K562 (cell line): ENCODE data around the gene HPD. TPM values are rescaled to one million over a fixed set of nuclear protein-coding genes. Genes with fewer than 3 reads are reported as not detected.

Source experiments
- AFF4 ChIP-seq: sonication (generic); formaldehyde crosslinking; IDR thresholded peaks from 2 replicates; pipeline ENCODE4 v1.8.0; 2023; ENCODE audit warnings: mild to moderate bottlenecking, missing genetic modification reagents
- CEBPZ ChIP-seq: fragments of 150-350 bp; IDR thresholded peaks from 2 replicates; pipeline ENCODE4 v1.6.1; 2014; ENCODE audit warnings: low read depth, mild to moderate bottlenecking, low read length, borderline replicate concordance
- CHCHD3 ChIP-seq: fragments of 250-450 bp; sonication (Bioruptor Pico); IDR thresholded peaks from 2 replicates; pipeline ENCODE4 v2.1.2; 2022; ENCODE audit warnings: mild to moderate bottlenecking
- CTBP1 ChIP-seq: fragments of 450-650 bp; IDR thresholded peaks from 2 replicates; pipeline ENCODE4 v1.6.1; 2016; ENCODE audit warnings: borderline replicate concordance
- ESRRA ChIP-seq: fragments of 450-650 bp; IDR thresholded peaks from 2 replicates; pipeline ENCODE4 v1.6.1; 2014; ENCODE audit warnings: low read depth, mild to moderate bottlenecking, moderate library complexity, borderline replicate concordance
- ETV1 ChIP-seq: fragments of 450-650 bp; conservative IDR thresholded peaks from 2 replicates; pipeline ENCODE4 v1.6.1; 2016; ENCODE audit warnings: missing genetic modification characterization, control low read depth, low read depth, missing compliant biosample characterization
- NFIC ChIP-seq: fragments of 450-650 bp; IDR thresholded peaks from 2 replicates; pipeline ENCODE4 v1.6.1; 2017; ENCODE audit warnings: mild to moderate bottlenecking, inconsistent platforms
- PML ChIP-seq: IDR thresholded peaks from 2 replicates; pipeline ENCODE4 v1.6.1; 2012; ENCODE audit warnings: low read length, inconsistent platforms
- RERE ChIP-seq: sonication (generic); formaldehyde crosslinking; IDR thresholded peaks from 2 replicates; pipeline ENCODE4 v1.8.0; 2023; ENCODE audit warnings: missing genetic modification reagents, mild to moderate bottlenecking, borderline replicate concordance
- SMAD1 ChIP-seq: fragments of 150-350 bp; IDR thresholded peaks from 2 replicates; pipeline ENCODE4 v1.6.1; 2014; ENCODE audit warnings: low read length, low read depth; ENCODE audit not compliant: partially characterized antibody
- TFAP4 ChIP-seq: sonication (generic); formaldehyde crosslinking; IDR thresholded peaks from 2 replicates; pipeline ENCODE4 v1.8.0; 2022; ENCODE audit warnings: missing genetic modification reagents, mild to moderate bottlenecking, moderate library complexity, borderline replicate concordance
- ZNF12 ChIP-seq: sonication (generic); formaldehyde crosslinking; IDR thresholded peaks from 2 replicates; pipeline ENCODE4 v1.4.0; 2020; ENCODE audit warnings: mild to moderate bottlenecking, missing genetic modification reagents
- polyA plus RNA-seq, 8 experiments: library from polyadenylated mRNA; depleted of rRNA in 4 of 8; stranded (reverse) in 5 of 8; unstranded in 3 of 8; fragments of >200 nt; fragmentation: Nextera tagmentation in 2 of 8; fragmentation: Illumina TruSeq in 1 of 8; extraction: Ambion mirVana in 2 of 8; extraction: Trizol in 1 of 8; gene quantifications; 2 replicates each; pipeline versions ENCODE4 v1.2.1 to v1.2.3, GENCODE V29; 2011 to 2014; ENCODE audit warnings: inconsistent platforms in 1 of 8, missing spikeins in 1 of 8
- total RNA-seq, 7 experiments: library from RNA; depleted of rRNA in 6 of 7; stranded (reverse); fragments of >200 nt in 6 of 7; fragmentation: Illumina TruSeq in 2 of 7; extraction: Trizol in 2 of 7; gene quantifications; 2 replicates each; pipeline versions ENCODE4 v1.2.1 to v1.2.3, GENCODE V29; 2011 to 2021; ENCODE audit warnings: low replicate concordance in 1 of 7

Gene HPD
- total and polyA plus RNA-seq, 9 of the 15 experiments (the other 6 are each of a cell fraction or from before 2014, with no cell fraction given) = 0.06 to 0.29 (median 0.07) TPM; not detected in 4

- TF ChIP-seq SMAD1 (no peak), AFF4 (CRISPR knock-in tag) (peak; percentile 69; the same call in 1 of the 2 replicates), RERE (CRISPR knock-in tag) (no peak; the same call in 1 of the 2 replicates), NFIC (peak; percentile 58), ETV1 (tag) (no peak), CHCHD3 (CRISPR knock-in tag) (no peak), ZNF12 (CRISPR knock-in tag) (no peak), ESRRA (peak; percentile 90), CTBP1 (peak; percentile 43; the same call in 1 of the 2 replicates), TFAP4 (CRISPR knock-in tag) (peak; percentile 64), PML (0 out of 2 replicates have a peak, but pooled peaks have one; percentile 21), CEBPZ (no peak)
Observed at GRCh38 chr12:121797937-121798786, 60.5 kb downstream of the HPD start (continued).
